Activated T-helper 1 cell treated with anti-CD3 and anti-CD28 coated beads, Interleukin-12 subunit alpha, Interleukin-12 subunit beta, Interleukin-2, Interleukin-4 antibody, amounts not matched to agents 30 ng/mL and 10 ng/mL and 1 ng/mL, durations not matched to agents 14 hours and 24 hours and 36 hours (primary cell): ENCODE measurements around the gene BRSK2. TPM values are rescaled to one million over a fixed set of nuclear protein-coding genes. Genes with fewer than 3 reads are reported as not detected.

ENCODE experiments used
- DNase-seq: peaks from one replicate; pipeline ENCODE4 v3.0.0; 2021; ENCODE audit warnings: low spot score
- H3K27ac Mint-ChIP-seq: one replicate; pipeline ENCODE4 v1.8.0; 2021; ENCODE audit warnings: mild to moderate bottlenecking, mixed read lengths
- H3K27me3 Mint-ChIP-seq: one replicate; pipeline ENCODE4 v1.8.0; 2022; ENCODE audit warnings: mild to moderate bottlenecking, moderate library complexity, mixed read lengths; ENCODE audit not compliant: insufficient read depth
- H3K36me3 Mint-ChIP-seq: one replicate; pipeline ENCODE4 v1.8.0; 2021; ENCODE audit warnings: low read depth, mixed read lengths
- H3K4me1 Mint-ChIP-seq: one replicate; pipeline ENCODE4 v1.8.0; 2021; ENCODE audit warnings: low read depth, mixed read lengths
- H3K4me3 Mint-ChIP-seq: one replicate; pipeline ENCODE4 v1.8.0; 2021; ENCODE audit warnings: mild to moderate bottlenecking, moderate library complexity, mixed read lengths
- H3K9me3 Mint-ChIP-seq: one replicate; pipeline ENCODE4 v1.8.0; 2021; ENCODE audit warnings: mixed read lengths
- intact Hi-C: fragments of 100-400 bp; cut with micrococcal nuclease; formaldehyde crosslinking; loops from one replicate; pipeline ENCODE4 v1.15.1; 2024
- total RNA-seq: library from RNA; stranded (reverse); gene quantifications from 2 replicates; pipeline ENCODE4 v1.2.3, GENCODE V29; 2022

The BRSK2 gene
- total RNA-seq, 1 donor from 2014 or later: 0.36 TPM

- Mint-ChIP-seq H3K27me3 (peaks cover 2% of the 10 kb centered on the region), H3K27ac (no peak overlapping the region), H3K4me1 (no peaks in the 10 kb centered on the region), H3K4me3 (no peak overlapping the region), H3K36me3 (no peaks in the 10 kb centered on the region), H3K9me3 (no peaks in the 10 kb centered on the region)
- no peak for DNase-seq
- intact Hi-C loops: no loop called here
These were observed 8.9 kb downstream of the BRSK2 start for GRCh38 chr11:1398528-1399235.

GRCh38 chr11:1399386-1400316 is 9.9 kb downstream of the BRSK2 start:
- Mint-ChIP-seq H3K27me3 (peaks cover 2% of the 10 kb centered on the region), H3K9me3 (no peaks in the 10 kb centered on the region), H3K27ac (no peak overlapping the region), H3K4me3 (no peak overlapping the region), H3K36me3 (no peaks in the 10 kb centered on the region), H3K4me1 (no peaks in the 10 kb centered on the region)
- intact Hi-C loops: no loop called here
- DNase-seq: no peak

GRCh38 chr11:1400317-1401170 is 10.8 kb downstream of the BRSK2 start:
- DNase-seq: no peak
- intact Hi-C loops: no loop called here
- Mint-ChIP-seq H3K4me1 (no peaks in the 10 kb centered on the region), H3K4me3 (no peak overlapping the region), H3K36me3 (no peaks in the 10 kb centered on the region), H3K27me3 (peaks cover 2% of the 10 kb centered on the region), H3K9me3 (no peaks in the 10 kb centered on the region), H3K27ac (no peak overlapping the region)

DNA sequence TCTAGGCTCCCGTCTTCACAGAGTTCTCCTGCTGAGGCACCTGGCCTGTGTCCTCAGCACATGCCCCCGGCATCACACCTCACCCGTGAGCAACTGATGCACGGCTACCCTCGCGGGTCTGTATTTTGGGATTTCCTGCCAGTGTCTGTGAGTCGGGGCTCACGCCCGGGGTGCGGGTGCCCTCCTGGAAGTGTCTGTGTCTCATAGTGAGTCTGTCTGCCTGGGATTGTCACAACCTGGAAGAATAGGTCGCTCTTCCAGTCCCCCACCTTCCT is 11.4 kb downstream of the BRSK2 start:
- Mint-ChIP-seq H3K36me3 (no peaks in the 10 kb centered on the region), H3K4me3 (no peak overlapping the region), H3K27me3 (peaks cover 2% of the 10 kb centered on the region), H3K4me1 (no peaks in the 10 kb centered on the region), H3K9me3 (no peaks in the 10 kb centered on the region), H3K27ac (no peak overlapping the region)
- no peak for DNase-seq
- intact Hi-C loops: no loop called here

GRCh38 chr11:1401656-1402221 is 12.0 kb downstream of the BRSK2 start:
- H3K4me3 Mint-ChIP-seq: no peak overlapping the region
- H3K27ac Mint-ChIP-seq: no peak overlapping the region
- no peaks in the 10 kb centered on the region for H3K9me3 Mint-ChIP-seq
- peak; percentile 28 for DNase-seq
- peaks cover 2% of the 10 kb centered on the region for H3K27me3 Mint-ChIP-seq
- intact Hi-C loops: no loop called here
- no peaks in the 10 kb centered on the region for H3K36me3 Mint-ChIP-seq
- H3K4me1 Mint-ChIP-seq: no peaks in the 10 kb centered on the region

- no peak overlapping the region for H3K4me3 Mint-ChIP-seq
- peaks cover 2% of the 10 kb centered on the region for H3K27me3 Mint-ChIP-seq
- H3K9me3 Mint-ChIP-seq: no peaks in the 10 kb centered on the region
- no peak overlapping the region for H3K27ac Mint-ChIP-seq
- H3K36me3 Mint-ChIP-seq: no peaks in the 10 kb centered on the region
- H3K4me1 Mint-ChIP-seq: no peaks in the 10 kb centered on the region
- intact Hi-C loops: no loop called here
- DNase-seq: no peak
These were observed 12.8 kb downstream of the BRSK2 start for GRCh38 chr11:1402355-1403077.

DNA sequence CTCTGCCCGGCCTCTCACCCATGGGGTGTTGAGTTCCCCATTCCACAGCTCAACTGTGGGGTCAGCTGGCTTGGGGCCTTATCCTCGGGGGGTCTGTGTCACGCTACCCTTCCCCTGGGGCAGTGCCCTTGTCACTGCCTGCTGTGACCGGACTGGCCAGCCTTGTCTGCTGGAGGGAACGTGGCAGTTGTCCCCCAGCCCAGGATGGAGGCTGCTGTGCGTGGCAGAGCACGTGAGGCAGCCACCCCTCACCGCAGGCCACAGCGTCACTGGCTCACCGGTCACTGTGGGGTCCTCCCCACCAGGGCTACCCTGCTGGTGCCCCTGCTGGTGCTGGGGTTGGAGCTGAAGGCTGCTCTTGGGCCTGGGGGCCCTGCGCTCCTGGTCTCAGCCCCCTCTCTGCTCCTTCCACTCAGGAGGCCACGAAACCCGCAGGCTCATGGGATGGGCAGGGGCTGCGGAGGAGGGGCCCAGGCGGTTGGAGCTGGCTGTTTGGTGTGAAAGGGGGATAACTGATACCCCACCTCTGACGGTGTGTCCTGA is 13.4 kb downstream of the BRSK2 start:
- intact Hi-C loops: no loop called here
- Mint-ChIP-seq H3K9me3 (no peaks in the 10 kb centered on the region), H3K27me3 (peaks cover 2% of the 10 kb centered on the region), H3K4me3 (no peak overlapping the region), H3K36me3 (no peaks in the 10 kb centered on the region), H3K27ac (no peak overlapping the region), H3K4me1 (no peaks in the 10 kb centered on the region)
- DNase-seq: no peak

DNA sequence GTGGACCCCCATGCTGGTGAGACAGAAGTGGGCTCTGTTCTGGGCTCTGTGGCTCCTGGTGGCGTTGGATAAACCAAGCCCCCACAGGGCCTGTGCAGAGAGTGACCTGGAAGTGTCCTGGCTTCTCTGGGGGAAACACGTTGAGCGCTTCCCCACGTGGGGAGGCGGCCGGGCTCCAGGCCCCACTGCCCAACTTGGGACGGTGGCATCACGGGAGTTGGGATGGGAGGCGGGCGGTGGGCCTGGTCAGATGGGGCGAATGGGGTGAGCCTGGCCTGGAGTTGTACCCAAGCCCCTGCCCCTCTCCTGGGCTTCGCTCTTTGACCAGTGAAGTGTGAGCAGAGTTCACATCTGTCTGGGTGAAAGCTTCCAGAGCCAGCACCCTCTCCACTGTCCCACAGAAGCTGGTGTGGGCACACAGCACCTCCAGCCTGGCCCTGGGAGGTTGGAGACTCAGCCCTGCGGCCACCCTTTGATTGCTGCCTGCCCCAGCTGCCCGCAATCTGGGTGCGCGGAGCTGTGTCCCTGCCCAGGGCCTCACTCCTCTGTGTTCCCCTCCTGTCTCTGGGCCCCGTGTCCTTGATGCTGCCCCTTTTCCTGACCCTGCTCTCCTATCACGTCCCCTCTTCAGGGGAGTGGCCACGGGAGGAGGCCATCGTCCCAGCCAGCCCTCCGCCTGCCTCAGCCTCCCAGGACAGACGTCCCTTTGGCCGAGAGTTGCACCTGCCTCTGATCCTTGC is 14.2 kb downstream of the BRSK2 start:
- no peak overlapping the region for H3K27ac Mint-ChIP-seq
- H3K9me3 Mint-ChIP-seq: no peaks in the 10 kb centered on the region
- H3K36me3 Mint-ChIP-seq: no peaks in the 10 kb centered on the region
- no peaks in the 10 kb centered on the region for H3K4me1 Mint-ChIP-seq
- no peak overlapping the region for H3K4me3 Mint-ChIP-seq
- peaks cover 2% of the 10 kb centered on the region for H3K27me3 Mint-ChIP-seq
- intact Hi-C loops: no loop called here
- DNase-seq: no peak

GRCh38 chr11:1404461-1405185 is 14.9 kb downstream of the BRSK2 start:
- H3K4me1 Mint-ChIP-seq: no peaks in the 10 kb centered on the region
- peaks cover 2% of the 10 kb centered on the region for H3K27me3 Mint-ChIP-seq
- no peak for DNase-seq
- H3K27ac Mint-ChIP-seq: no peak overlapping the region
- H3K36me3 Mint-ChIP-seq: no peaks in the 10 kb centered on the region
- H3K9me3 Mint-ChIP-seq: no peaks in the 10 kb centered on the region
- intact Hi-C loops: no loop called here
- H3K4me3 Mint-ChIP-seq: no peak overlapping the region

GRCh38 chr11:1405186-1406020 is 15.7 kb downstream of the BRSK2 start:
- Mint-ChIP-seq H3K27ac (no peak overlapping the region), H3K4me1 (no peaks in the 10 kb centered on the region), H3K27me3 (peaks cover 1% of the 10 kb centered on the region), H3K36me3 (no peaks in the 10 kb centered on the region), H3K9me3 (no peaks in the 10 kb centered on the region), H3K4me3 (no peak overlapping the region)
- no peak for DNase-seq
- intact Hi-C loops: no loop called here
